ACC112 (cell line): Measurements from ENCODE around the gene MYCBP2.
"Not testable (repeated sequence)": the region's sequence is repeated elsewhere in the genome, so short reads cannot be mapped to it uniquely, and the experiment has no call there.

Experiments
- H2AFZ ChIP-seq: fragments of 200-600 bp; sonication (generic); one replicate; pipeline ENCODE4 v1.6.0; 2017; ENCODE audit warnings: antibody characterized with exemption, low read length; ENCODE audit not compliant: unreplicated experiment
- H3K27ac ChIP-seq: fragments of 200-600 bp; sonication (generic); 2 replicates; pipeline ENCODE4 v1.5.1; 2014; ENCODE audit warnings: low read depth, mild to moderate bottlenecking, antibody characterized with exemption, low read length, moderate library complexity
- H3K27me3 ChIP-seq: fragments of 200-600 bp; sonication (generic); 2 replicates; pipeline ENCODE4 v1.6.1; 2014; ENCODE audit warnings: mild to moderate bottlenecking, antibody characterized with exemption, low read length, moderate library complexity, mixed read lengths; ENCODE audit not compliant: insufficient read depth
- H3K36me3 ChIP-seq: fragments of 200-600 bp; sonication (generic); 2 replicates; pipeline ENCODE4 v1.6.1; 2016; ENCODE audit warnings: mild to moderate bottlenecking, antibody characterized with exemption, low read length, moderate library complexity, mixed read lengths; ENCODE audit not compliant: insufficient read depth
- H3K4me1 ChIP-seq: fragments of 200-600 bp; sonication (generic); one replicate; pipeline ENCODE4 v1.6.1; 2016; ENCODE audit warnings: low read length, mixed read lengths; ENCODE audit not compliant: insufficient read depth, unreplicated experiment, control insufficient read depth
- H3K4me3 ChIP-seq: fragments of 200-600 bp; sonication (generic); 2 replicates; pipeline ENCODE4 v1.5.1; 2014; ENCODE audit warnings: mild to moderate bottlenecking, low read depth, low read length
- H3K79me2 ChIP-seq: fragments of 200-600 bp; sonication (generic); one replicate; pipeline ENCODE4 v1.6.0; 2016; ENCODE audit warnings: low read length; ENCODE audit not compliant: control insufficient read depth, unreplicated experiment, insufficient read depth

The MYCBP2 gene

DNA sequence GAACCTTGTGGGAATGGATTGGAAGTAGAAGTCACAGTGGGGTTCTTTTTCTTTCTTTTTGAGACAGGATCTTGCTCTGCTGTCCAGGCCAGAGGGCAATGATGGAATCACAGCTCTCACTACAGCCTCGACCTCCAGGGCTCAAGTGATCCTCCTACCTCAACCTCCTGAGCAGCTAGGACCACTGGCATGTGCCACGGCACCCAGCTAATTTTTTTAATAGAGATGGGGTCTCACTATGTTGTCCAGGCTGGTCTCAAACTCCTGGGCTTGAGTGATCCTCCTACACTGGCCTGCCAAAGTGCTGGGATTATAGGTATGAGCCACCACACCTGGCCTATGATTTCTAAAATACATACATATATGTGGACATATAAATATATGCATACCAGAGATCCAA lies 111.4 kb downstream of the MYCBP2 start:
- Histone ChIP-seq H3K27ac (no peak overlapping the region), H3K27me3 (no peaks in the 10 kb centered on the region), H3K79me2 (no peaks in the 10 kb centered on the region), H3K36me3 (no peaks in the 10 kb centered on the region; the same call in 1 of the 2 replicates), H3K4me3 (no peak overlapping the region), H2AFZ (no peak overlapping the region), H3K4me1 (no peaks in the 10 kb centered on the region)

DNA sequence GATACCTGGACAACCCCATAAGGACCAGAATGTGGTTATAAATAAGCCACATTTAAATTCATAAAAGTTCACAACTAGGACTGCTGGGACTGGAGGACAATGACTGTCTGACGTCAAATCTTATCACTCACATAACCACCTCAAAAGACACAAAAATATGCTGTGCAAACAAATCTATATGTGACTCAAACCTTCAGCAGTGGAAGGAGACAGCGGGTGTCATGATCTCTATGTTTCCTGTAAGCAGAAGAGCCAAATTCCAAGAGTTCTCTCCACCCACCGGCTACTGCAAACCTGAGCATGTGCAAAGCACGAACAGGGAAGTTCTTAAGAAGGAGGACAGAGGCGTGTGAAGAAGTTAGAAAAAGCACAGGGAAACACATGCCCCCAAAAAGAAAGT lies 113.2 kb downstream of the MYCBP2 start:
- Histone ChIP-seq H2AFZ (no peak overlapping the region), H3K4me1 (no peaks in the 10 kb centered on the region), H3K4me3 (no peak overlapping the region), H3K27me3 (no peaks in the 10 kb centered on the region), H3K27ac (no peak overlapping the region), H3K79me2 (no peaks in the 10 kb centered on the region), H3K36me3 (no peaks in the 10 kb centered on the region; the same call in none of the 2 replicates)

DNA sequence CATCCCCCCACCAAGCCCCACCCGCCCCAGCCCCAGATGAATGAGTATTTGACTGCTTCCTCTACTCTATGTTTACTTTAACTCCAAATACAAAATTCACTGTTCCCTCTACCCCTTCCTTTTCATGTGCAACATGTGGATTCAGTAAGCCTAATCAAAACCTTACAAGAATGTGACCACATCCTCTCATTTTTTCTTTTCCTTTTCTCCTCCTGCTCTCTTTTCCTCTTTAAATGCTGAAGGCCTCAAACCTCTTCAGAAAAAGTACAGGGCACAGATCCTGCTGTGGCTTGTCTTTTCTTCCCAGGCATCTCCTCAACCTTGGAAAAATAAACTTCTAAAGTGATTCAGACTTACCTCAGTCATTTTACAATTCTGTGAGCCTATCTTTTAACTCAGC lies 119.0 kb downstream of the MYCBP2 start:
- Histone ChIP-seq H3K27me3 (no peaks in the 10 kb centered on the region), H3K27ac (peak overlapping the region; percentile 64), H3K36me3 (peaks cover 7% of the 10 kb centered on the region), H3K4me1 (peaks cover 6% of the 10 kb centered on the region), H3K4me3 (no peak overlapping the region), H2AFZ (no peak overlapping the region), H3K79me2 (no peaks in the 10 kb centered on the region)

GRCh38 chr13:77198995-77199394 lies 127.9 kb downstream of the MYCBP2 start:
- H3K4me3 ChIP-seq, H3K79me2 ChIP-seq, H3K4me1 ChIP-seq, H2AFZ ChIP-seq, H3K27ac ChIP-seq, H3K27me3 ChIP-seq: not testable (repeated sequence)
- H3K36me3 ChIP-seq = 0 out of 2 replicates have a peak, but pooled peaks cover 13% of the 10 kb centered on the region

GRCh38 chr13:77196052-77196618 lies 130.8 kb downstream of the MYCBP2 start:
- H3K79me2 ChIP-seq = no peaks in the 10 kb centered on the region
- peaks cover 26% of the 10 kb centered on the region; the same call in 1 of the 2 replicates for H3K36me3 ChIP-seq
- H3K4me1 ChIP-seq = no peaks in the 10 kb centered on the region
- no peak overlapping the region for H2AFZ ChIP-seq
- H3K27ac ChIP-seq = no peak overlapping the region
- H3K27me3 ChIP-seq = no peaks in the 10 kb centered on the region
- no peak overlapping the region for H3K4me3 ChIP-seq

DNA sequence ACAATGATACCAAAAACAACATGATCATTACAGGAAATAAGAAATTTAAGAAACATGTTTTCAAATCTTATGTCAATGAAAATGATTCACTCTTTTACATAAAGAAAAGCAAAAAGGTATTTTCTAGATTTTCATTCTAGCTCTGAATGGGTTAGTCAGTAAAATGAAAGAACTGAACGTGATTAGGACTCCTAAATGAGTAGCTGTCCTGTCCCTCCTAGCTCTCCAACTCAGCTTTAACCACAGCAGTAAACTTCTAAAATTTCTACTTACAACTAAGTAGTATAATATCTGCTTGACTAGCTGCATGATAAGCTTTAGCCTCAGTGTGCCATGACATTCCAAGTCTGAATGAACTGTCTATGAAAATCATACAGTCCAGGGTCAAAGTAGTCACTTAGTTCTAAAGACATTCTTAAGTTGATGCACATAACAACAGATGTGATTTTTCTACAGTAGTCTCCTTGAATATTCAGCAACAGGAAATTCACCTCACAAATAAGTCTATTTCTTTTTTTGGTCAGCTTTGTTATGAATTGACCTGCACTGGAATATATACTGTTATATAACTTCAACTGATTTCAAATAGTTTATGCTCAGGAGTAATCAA lies 136.4 kb downstream of the MYCBP2 start:
- Histone ChIP-seq H2AFZ (no peak overlapping the region), H3K4me1 (no peaks in the 10 kb centered on the region), H3K4me3 (no peak overlapping the region), H3K27ac (no peak overlapping the region), H3K36me3 (peaks cover 32% of the 10 kb centered on the region), H3K79me2 (no peaks in the 10 kb centered on the region), H3K27me3 (no peaks in the 10 kb centered on the region)

GRCh38 chr13:77185721-77186120 lies 141.2 kb downstream of the MYCBP2 start:
- H2AFZ ChIP-seq = no peak overlapping the region
- H3K27me3 ChIP-seq = no peaks in the 10 kb centered on the region
- H3K79me2 ChIP-seq = no peaks in the 10 kb centered on the region
- no peak overlapping the region for H3K27ac ChIP-seq
- peaks cover 23% of the 10 kb centered on the region for H3K36me3 ChIP-seq
- no peaks in the 10 kb centered on the region for H3K4me1 ChIP-seq
- no peak overlapping the region for H3K4me3 ChIP-seq

DNA sequence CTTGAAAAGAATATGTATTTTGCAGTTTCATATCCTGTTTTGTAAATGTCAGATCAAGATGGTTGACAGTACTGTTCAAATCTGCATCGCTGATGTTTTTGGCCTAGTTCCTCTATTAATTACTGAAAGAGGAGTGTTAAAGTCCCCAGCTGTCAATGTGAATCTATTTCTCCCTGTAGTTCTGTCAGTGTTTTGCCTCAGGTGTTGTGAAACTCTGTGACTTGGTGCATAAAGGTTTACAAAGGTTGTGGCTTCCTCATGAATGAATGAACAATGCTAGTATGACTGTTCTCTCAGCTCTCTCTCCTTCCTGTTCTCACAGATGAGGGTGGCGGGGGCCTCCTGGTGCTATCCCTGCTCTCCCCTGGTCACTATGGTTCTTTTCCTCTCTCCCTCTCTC lies 142.4 kb downstream of the MYCBP2 start:
- no peak overlapping the region for H3K4me3 ChIP-seq
- no peak overlapping the region for H2AFZ ChIP-seq
- no peaks in the 10 kb centered on the region for H3K79me2 ChIP-seq
- no peaks in the 10 kb centered on the region for H3K4me1 ChIP-seq
- peaks cover 17% of the 10 kb centered on the region for H3K36me3 ChIP-seq
- no peak overlapping the region for H3K27ac ChIP-seq
- no peaks in the 10 kb centered on the region for H3K27me3 ChIP-seq

DNA sequence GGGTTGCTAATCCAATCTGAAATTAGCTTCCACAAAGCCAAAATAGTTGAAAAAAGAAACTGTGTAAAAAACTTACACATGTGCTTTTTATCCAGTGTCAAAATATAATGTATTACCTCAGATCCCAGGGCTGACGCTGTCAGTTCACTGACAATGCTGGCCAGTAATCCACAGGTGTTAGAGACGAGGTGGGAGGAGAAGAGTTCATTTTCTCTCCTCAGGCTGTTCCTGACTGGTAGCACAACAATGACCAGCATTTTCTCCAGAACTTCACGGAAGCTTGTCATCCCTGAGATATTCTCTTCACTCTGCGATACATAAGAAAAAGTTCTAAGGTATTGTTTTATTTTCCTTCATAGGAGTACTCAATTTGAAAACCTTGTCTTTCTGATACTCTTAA lies 146.9 kb downstream of the MYCBP2 start:
- no peaks in the 10 kb centered on the region for H3K79me2 ChIP-seq
- no peak overlapping the region for H2AFZ ChIP-seq
- H3K4me3 ChIP-seq = no peak overlapping the region
- H3K36me3 ChIP-seq = peaks cover 17% of the 10 kb centered on the region; the same call in 1 of the 2 replicates
- no peak overlapping the region for H3K27ac ChIP-seq
- H3K27me3 ChIP-seq = no peaks in the 10 kb centered on the region
- H3K4me1 ChIP-seq = no peaks in the 10 kb centered on the region

GRCh38 chr13:77177646-77178045 lies 149.2 kb downstream of the MYCBP2 start:
- peaks cover 13% of the 10 kb centered on the region; the same call in 1 of the 2 replicates for H3K36me3 ChIP-seq
- H3K27ac ChIP-seq = no peak overlapping the region
- no peaks in the 10 kb centered on the region for H3K79me2 ChIP-seq
- H3K27me3 ChIP-seq = no peaks in the 10 kb centered on the region
- H3K4me3 ChIP-seq = no peak overlapping the region
- H3K4me1 ChIP-seq = no peaks in the 10 kb centered on the region
- H2AFZ ChIP-seq = no peak overlapping the region

DNA sequence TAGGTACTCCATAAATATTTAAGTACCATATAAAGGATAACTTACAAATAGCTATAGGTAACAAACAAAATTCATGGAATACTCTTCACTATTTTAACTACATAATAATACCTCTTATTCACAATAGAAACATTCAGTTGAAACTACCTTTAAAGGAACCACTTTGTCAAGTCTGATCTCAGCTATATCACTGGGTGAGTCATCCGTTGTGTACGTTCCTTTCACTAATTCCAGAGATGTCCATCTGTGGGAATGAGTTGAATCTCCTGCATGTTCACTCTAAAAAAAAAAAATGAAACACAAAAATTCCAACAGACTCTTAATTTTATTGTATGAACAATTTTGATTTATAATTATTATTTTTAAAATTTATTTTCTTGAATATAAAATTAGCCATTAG lies 150.5 kb downstream of the MYCBP2 start:
- no peaks in the 10 kb centered on the region for H3K4me1 ChIP-seq
- H3K27ac ChIP-seq = no peak overlapping the region
- no peaks in the 10 kb centered on the region for H3K79me2 ChIP-seq
- no peak overlapping the region for H2AFZ ChIP-seq
- H3K27me3 ChIP-seq = no peaks in the 10 kb centered on the region
- no peak overlapping the region for H3K4me3 ChIP-seq
- peaks cover 13% of the 10 kb centered on the region; the same call in 1 of the 2 replicates for H3K36me3 ChIP-seq
